Naive thymus-derived CD4-positive, alpha-beta T cell (primary cell): ENCODE measurements around the gene CBX5. TPM values are rescaled to one million over a fixed set of nuclear protein-coding genes. Genes with fewer than 3 reads are reported as not detected.

ENCODE experiments used
- ATAC-seq: fragments of 150-1000 bp; cut with Tn5 transposase; 2 replicates; pipeline ENCODE4 v1.10.0; 2021; ENCODE audit warnings: mild to moderate bottlenecking, moderate library complexity
- CTCF ChIA-PET: fragments of 350-600 bp; sonication (Branson Sonifier 250); formaldehyde crosslinking; loops from one replicate; lab custom pipeline; 2021; ENCODE audit warnings: antibody characterized with exemption; lab: Charles Lee
- POLR2A ChIA-PET: fragments of 350-600 bp; sonication (Branson Sonifier 250); formaldehyde crosslinking; loops from one replicate; lab custom pipeline; 2021; ENCODE audit warnings: antibody characterized with exemption, inconsistent platforms; lab: Charles Lee
- DNase-seq, 9 donors: peaks; one replicate each; pipeline versions ENCODE4 v3.0.0 to v3.0.0-alpha.2; 2020 to 2022; ENCODE audit warnings: mixed read lengths in 1 of 9
- H3K27ac ChIP-seq: one replicate; pipeline ENCODE4 v1.7.0; 2013; ENCODE audit warnings: mild to moderate bottlenecking, low read depth, low read length, moderate library complexity
- H3K27me3 ChIP-seq, 2 donors: one replicate each; pipeline ENCODE4 v1.7.0; 2013; ENCODE audit warnings: low read length in 2 of 2, mild to moderate bottlenecking in 2 of 2, moderate library complexity in 2 of 2; ENCODE audit not compliant: control insufficient read depth in 2 of 2, insufficient read depth in 2 of 2
- H3K36me3 ChIP-seq, 3 experiments: 1 replicate in 2 of 3; 2 replicates in 1 of 3; pipeline ENCODE4 v1.7.0; 2013; ENCODE audit warnings: low read length in 3 of 3, mild to moderate bottlenecking in 3 of 3, moderate library complexity in 1 of 3; ENCODE audit not compliant: insufficient read depth in 3 of 3, control insufficient read depth in 2 of 3
- H3K4me1 ChIP-seq, 2 donors: one replicate each; pipeline ENCODE4 v1.7.0; 2013; ENCODE audit warnings: low read length in 2 of 2, mild to moderate bottlenecking in 2 of 2, moderate library complexity in 1 of 2; ENCODE audit not compliant: control insufficient read depth in 2 of 2, insufficient read depth in 2 of 2
- H3K4me3 ChIP-seq: 2 replicates; pipeline ENCODE4 v1.7.0; 2013; ENCODE audit warnings: mild to moderate bottlenecking, low read length
- H3K9me3 ChIP-seq, 3 experiments: 1 replicate in 2 of 3; 2 replicates in 1 of 3; pipeline ENCODE4 v1.7.0; 2013; ENCODE audit warnings: low read length in 3 of 3; ENCODE audit not compliant: control insufficient read depth in 2 of 3
- H3K27ac Mint-ChIP-seq, 9 donors: one replicate each; pipeline ENCODE4 v1.8.0; 2020 to 2022; ENCODE audit warnings: mixed read lengths in 9 of 9, mild to moderate bottlenecking in 8 of 9, moderate library complexity in 5 of 9, inconsistent platforms in 2 of 9
- H3K27me3 Mint-ChIP-seq, 5 donors: one replicate each; pipeline ENCODE4 v1.8.0; 2021 to 2022; ENCODE audit warnings: mixed read lengths in 5 of 5, mild to moderate bottlenecking in 1 of 5
- H3K36me3 Mint-ChIP-seq, 5 donors: one replicate each; pipeline ENCODE4 v1.8.0; 2020 to 2022; ENCODE audit warnings: mixed read lengths in 5 of 5, mild to moderate bottlenecking in 3 of 5, inconsistent platforms in 1 of 5
- H3K4me1 Mint-ChIP-seq, 7 donors: one replicate each; pipeline ENCODE4 v1.8.0; 2020 to 2022; ENCODE audit warnings: mixed read lengths in 7 of 7, mild to moderate bottlenecking in 3 of 7, inconsistent platforms in 1 of 7
- H3K4me3 Mint-ChIP-seq, 10 donors: one replicate each; pipeline ENCODE4 v1.8.0; 2020 to 2022; ENCODE audit warnings: mild to moderate bottlenecking in 10 of 10, mixed read lengths in 10 of 10, moderate library complexity in 6 of 10, inconsistent platforms in 2 of 10
- H3K9me3 Mint-ChIP-seq, 11 donors: one replicate each; pipeline ENCODE4 v1.8.0; 2020 to 2022; ENCODE audit warnings: mixed read lengths in 11 of 11, mild to moderate bottlenecking in 4 of 11, inconsistent platforms in 1 of 11, moderate library complexity in 1 of 11
- intact Hi-C, 2 donors: fragments of 100-400 bp; cut with micrococcal nuclease; formaldehyde crosslinking; loops; one replicate each; pipeline ENCODE4 v1.15.1; 2023
- polyA plus RNA-seq, 2 donors: library from polyadenylated mRNA; unstranded; fragments of 300-500 nt; fragmentation: Illumina TruSeq; gene quantifications; one replicate each; pipeline ENCODE4 v1.2.3, GENCODE V29; 2021
- total RNA-seq, 6 experiments: library from RNA in 5 of 6; stranded (reverse) in 5 of 6; gene quantifications; 1 replicate in 5 of 6; 2 replicates in 1 of 6; pipeline ENCODE4 v1.2.3 and lab custom pipeline; 2021 to 2026

Gene CBX5
- total and polyA plus RNA-seq, 7 experiments from 2014 or later = 28.2 to 133 (median 51.9) TPM

DNA sequence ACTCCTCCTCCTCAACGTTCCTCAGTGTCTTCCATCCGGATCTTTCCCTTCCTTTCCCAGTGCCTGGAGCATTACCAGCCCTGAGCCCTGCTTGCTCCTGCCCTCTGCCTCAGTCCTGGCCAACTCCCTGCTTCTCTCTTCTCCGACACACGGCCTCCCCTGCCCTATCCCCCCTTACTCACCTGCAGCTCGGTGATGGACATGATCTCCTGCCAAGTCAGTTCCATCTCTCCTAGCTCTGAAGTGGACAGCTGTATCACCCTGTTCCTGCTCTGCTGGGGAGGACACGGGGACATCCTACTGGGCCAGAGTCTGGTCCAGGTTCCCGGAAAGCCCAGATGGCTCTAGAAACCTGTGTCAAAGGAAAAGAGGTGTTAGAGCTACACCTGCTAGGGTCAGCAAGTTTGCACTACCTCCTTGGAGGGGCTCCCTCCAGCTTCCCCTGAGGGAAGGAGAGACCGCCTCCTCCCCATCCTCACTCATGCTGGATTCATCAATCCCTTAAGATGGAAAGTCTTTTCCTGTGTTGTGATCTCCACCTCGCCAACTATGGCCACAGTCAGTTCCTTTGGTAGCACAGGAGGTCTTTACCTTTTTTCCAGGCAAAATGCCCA lies 15.1 kb upstream of the CBX5 start:
- no peaks in the 10 kb centered on the region for H3K9me3 ChIP-seq
- Mint-ChIP-seq H3K27me3 (peaks cover 7 to 27% (median 12%) of the 10 kb centered on the region in 5 donors), H3K36me3 (no peaks in the 10 kb centered on the region), H3K4me1 (peaks cover 5 to 24% (median 6%) of the 10 kb centered on the region in 7 donors), H3K9me3 (no peaks in the 10 kb centered on the region), H3K27ac (no peak overlapping the region), H3K4me3 (no peak overlapping the region)
- no peaks in the 10 kb centered on the region for H3K36me3 ChIP-seq
- no peaks in the 10 kb centered on the region for H3K4me1 ChIP-seq
- ATAC-seq (no peak), DNase-seq (no peak)
- H3K27ac ChIP-seq = no peak overlapping the region
- H3K27me3 ChIP-seq = peaks cover 0 to 6% of the 10 kb centered on the region in 2 donors
- CTCF ChIA-PET = interaction anchor here (0.7 to 6.1 kb wide), 8 partner anchors 9 to 80 kb away, joined by 3 to 41 read pairs (median 8); no protein-coding TSS in a partner anchor
- intact Hi-C loops = loop anchor here (1.0 to 5.0 kb wide), 5 partner anchors 29 to 142 kb away; no protein-coding TSS in a partner anchor
- POLR2A ChIA-PET = interaction anchor here (1.0 to 6.6 kb wide), 3 partner anchors 8 to 61 kb away, joined by 3 to 59 read pairs (median 5); partner anchors contain the start of genes CBX5 and HNRNPA1
- no peak overlapping the region for H3K4me3 ChIP-seq

DNA sequence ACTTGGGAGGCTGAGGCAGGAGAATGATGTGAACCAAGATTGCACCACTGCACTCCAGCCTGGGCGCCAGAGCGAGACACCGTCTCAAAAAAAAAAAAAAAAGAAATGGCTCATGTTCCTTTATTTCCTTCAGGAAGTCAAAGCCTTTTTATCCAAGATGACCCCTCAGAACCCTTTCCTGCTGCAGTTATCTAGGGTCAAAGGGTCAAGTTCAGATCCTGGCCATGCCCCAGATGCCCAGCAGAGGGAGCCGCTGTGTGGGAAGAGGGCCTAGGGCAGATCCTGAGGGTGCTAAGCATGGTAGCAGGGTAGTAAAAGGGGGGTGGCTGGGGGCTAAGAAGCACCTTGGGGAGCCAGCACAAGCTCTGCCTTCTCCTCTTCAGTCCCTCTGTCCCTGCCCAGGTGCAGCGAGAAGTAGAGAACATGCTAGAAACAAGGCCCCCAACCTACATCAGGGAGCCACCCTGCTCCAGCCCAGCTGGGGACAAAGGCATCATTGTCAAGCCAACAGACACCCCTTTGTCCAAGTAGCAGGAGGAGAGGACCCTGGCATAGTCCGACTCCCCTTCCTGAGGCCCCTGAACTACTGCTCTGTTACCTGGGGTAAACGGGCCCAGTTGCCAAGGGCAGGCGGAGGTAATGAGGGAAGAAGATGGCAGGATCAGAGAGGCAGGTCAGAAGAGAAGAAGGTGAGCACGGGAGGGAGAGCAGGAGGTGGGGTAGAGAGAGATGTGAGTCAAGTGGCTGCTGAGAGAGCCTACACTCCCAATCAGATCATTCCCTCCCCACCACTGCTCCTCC lies 14.4 kb upstream of the CBX5 start:
- H3K27me3 ChIP-seq = no peaks in the 10 kb centered on the region
- DNase-seq (peak in 8 of 9 donors; percentile 22 to 70 (median 44)), ATAC-seq (peak; percentile 76)
- H3K27me3 Mint-ChIP-seq = peaks cover 0 to 20% (median 5%) of the 10 kb centered on the region in 5 donors
- H3K4me1 Mint-ChIP-seq = peaks cover 5 to 22% (median 6%) of the 10 kb centered on the region in 7 donors
- no peaks in the 10 kb centered on the region for H3K36me3 Mint-ChIP-seq
- peaks cover 0 to under 1% (median 0%) of the 10 kb centered on the region in 3 experiments for H3K36me3 ChIP-seq
- H3K27ac Mint-ChIP-seq = no peak overlapping the region
- no peak overlapping the region for H3K4me3 Mint-ChIP-seq
- intact Hi-C loops = loop anchor here (1.0 to 5.0 kb wide), 5 partner anchors 30 to 143 kb away; no protein-coding TSS in a partner anchor
- no peak overlapping the region for H3K27ac ChIP-seq
- no peak overlapping the region for H3K4me3 ChIP-seq
- H3K9me3 ChIP-seq = no peaks in the 10 kb centered on the region
- ChIA-PET CTCF (interaction anchor here (0.7 to 6.1 kb wide), 16 partner anchors 10 to 158 kb away, joined by 3 to 41 read pairs (median 5); partner anchors contain the start of genes CBX5, COPZ1 and HNRNPA1), POLR2A (interaction anchor here (1.0 to 6.6 kb wide), 5 partner anchors 8 to 61 kb away, joined by 3 to 59 read pairs (median 7); partner anchors contain the start of genes CBX5 and HNRNPA1)
- H3K9me3 Mint-ChIP-seq = no peaks in the 10 kb centered on the region
- no peaks in the 10 kb centered on the region for H3K4me1 ChIP-seq

DNA sequence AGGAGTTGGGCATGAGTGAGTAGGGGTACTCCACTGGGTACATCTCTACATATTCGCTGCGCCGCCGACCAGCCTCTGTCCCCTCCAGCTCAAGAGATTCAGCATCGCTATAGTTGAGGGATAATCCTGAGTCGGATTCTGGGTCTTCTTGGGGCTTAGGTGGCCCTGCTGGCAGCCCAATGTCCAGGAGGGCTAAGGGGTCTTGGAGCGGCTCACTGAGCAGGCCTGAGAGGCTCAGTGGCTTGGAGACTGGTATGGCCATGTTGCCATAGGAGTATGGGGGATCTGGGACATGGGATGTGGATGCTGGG lies 13.0 kb upstream of the CBX5 start:
- no peaks in the 10 kb centered on the region for H3K27me3 ChIP-seq
- no peaks in the 10 kb centered on the region for H3K9me3 Mint-ChIP-seq
- ChIA-PET POLR2A (interaction anchor here (1.2 to 6.6 kb wide), 6 partner anchors 9 to 70 kb away, joined by 3 to 59 read pairs (median 8); partner anchors contain the start of genes CBX5 and HNRNPA1), CTCF (interaction anchor here (0.6 to 6.1 kb wide), 14 partner anchors 13 to 159 kb away, joined by 3 to 41 read pairs (median 6); partner anchors contain the start of genes CBX5 and HNRNPA1)
- H3K36me3 Mint-ChIP-seq = peaks cover 0 to 4% (median 0%) of the 10 kb centered on the region in 5 donors
- intact Hi-C loops = loop anchor here in 1 of 2 donors (5.0 kb wide), 1 partner anchor 144 kb away; no protein-coding TSS in a partner anchor
- peaks cover 3 to 15% (median 3%) of the 10 kb centered on the region in 7 donors for H3K4me1 Mint-ChIP-seq
- H3K36me3 ChIP-seq = peaks cover 3 to 15% (median 5%) of the 10 kb centered on the region in 3 experiments
- H3K4me3 ChIP-seq = no peak overlapping the region
- ATAC-seq (no peak), DNase-seq (no peak)
- H3K27ac Mint-ChIP-seq = peak overlapping the region in 1 of 9 donors; percentile 58
- H3K27me3 Mint-ChIP-seq = peaks cover 0 to 6% (median 0%) of the 10 kb centered on the region in 5 donors
- H3K9me3 ChIP-seq = no peaks in the 10 kb centered on the region
- no peak overlapping the region for H3K4me3 Mint-ChIP-seq
- H3K27ac ChIP-seq = no peak overlapping the region
- no peaks in the 10 kb centered on the region for H3K4me1 ChIP-seq

DNA sequence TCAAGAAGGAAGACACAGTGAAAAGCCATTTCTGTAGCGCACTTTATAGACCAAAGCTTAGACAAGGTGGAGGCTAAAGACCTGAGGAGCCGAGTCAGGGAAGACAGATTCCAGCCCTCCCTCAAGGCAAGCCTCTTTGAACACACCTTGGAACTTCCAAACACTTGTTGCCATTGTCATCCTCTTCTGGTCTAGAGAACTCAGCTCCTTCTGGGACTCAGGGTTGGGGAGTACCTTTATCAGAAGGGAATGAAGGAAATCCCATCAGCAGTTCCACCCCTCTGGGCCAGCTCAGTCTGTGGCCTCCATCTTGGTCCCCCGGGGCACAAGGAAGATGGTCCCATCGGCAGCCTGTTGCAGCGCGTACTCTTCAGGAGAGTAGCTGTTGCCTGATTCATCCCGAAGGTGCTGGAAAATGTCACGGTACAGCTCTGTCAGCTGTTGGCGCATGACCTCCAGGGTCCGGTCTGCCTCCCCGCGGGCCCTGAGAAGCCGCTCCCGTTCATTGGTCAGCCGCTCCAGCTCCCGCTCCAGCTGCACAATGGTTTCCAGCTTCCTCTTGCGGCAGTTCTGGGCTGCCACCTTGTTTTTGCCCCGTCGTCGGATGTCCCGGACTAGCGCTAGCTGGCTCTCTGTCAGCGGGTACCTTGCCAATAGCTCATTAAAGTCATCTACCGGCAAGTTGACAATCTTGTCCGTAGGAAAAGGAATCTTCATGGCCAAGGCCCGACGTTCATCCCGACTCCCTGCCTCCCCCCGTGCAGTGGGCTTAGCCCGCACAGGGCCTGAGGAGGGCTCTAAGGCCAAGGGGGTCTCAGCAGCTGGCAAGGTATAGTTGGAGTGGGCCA lies 12.4 kb upstream of the CBX5 start:
- Histone ChIP-seq H3K27me3 (no peaks in the 10 kb centered on the region), H3K4me1 (no peaks in the 10 kb centered on the region), H3K36me3 (peaks cover 7 to 21% (median 8%) of the 10 kb centered on the region in 3 experiments), H3K9me3 (no peaks in the 10 kb centered on the region), H3K4me3 (no peak overlapping the region), H3K27ac (no peak overlapping the region)
- POLR2A ChIA-PET = interaction anchor here (0.8 to 6.6 kb wide), 7 partner anchors 8 to 71 kb away, joined by 3 to 59 read pairs (median 7); partner anchors contain the start of genes CBX5 and HNRNPA1
- Mint-ChIP-seq H3K4me3 (no peak overlapping the region), H3K9me3 (no peaks in the 10 kb centered on the region), H3K27ac (no peak overlapping the region), H3K27me3 (peaks cover 0 to 3% (median 0%) of the 10 kb centered on the region in 5 donors), H3K36me3 (peaks cover 0 to 9% (median 2%) of the 10 kb centered on the region in 5 donors), H3K4me1 (peaks cover 0 to 12% (median under 1%) of the 10 kb centered on the region in 7 donors)
- intact Hi-C loops = loop anchor here in 1 of 2 donors (5.0 kb wide), 1 partner anchor 145 kb away; no protein-coding TSS in a partner anchor
- CTCF ChIA-PET = interaction anchor here (0.7 to 6.1 kb wide), 14 partner anchors 9 to 147 kb away, joined by 3 to 41 read pairs (median 5); partner anchors contain the start of genes CBX5 and HNRNPA1
- ATAC-seq (no peak), DNase-seq (no peak)

DNA sequence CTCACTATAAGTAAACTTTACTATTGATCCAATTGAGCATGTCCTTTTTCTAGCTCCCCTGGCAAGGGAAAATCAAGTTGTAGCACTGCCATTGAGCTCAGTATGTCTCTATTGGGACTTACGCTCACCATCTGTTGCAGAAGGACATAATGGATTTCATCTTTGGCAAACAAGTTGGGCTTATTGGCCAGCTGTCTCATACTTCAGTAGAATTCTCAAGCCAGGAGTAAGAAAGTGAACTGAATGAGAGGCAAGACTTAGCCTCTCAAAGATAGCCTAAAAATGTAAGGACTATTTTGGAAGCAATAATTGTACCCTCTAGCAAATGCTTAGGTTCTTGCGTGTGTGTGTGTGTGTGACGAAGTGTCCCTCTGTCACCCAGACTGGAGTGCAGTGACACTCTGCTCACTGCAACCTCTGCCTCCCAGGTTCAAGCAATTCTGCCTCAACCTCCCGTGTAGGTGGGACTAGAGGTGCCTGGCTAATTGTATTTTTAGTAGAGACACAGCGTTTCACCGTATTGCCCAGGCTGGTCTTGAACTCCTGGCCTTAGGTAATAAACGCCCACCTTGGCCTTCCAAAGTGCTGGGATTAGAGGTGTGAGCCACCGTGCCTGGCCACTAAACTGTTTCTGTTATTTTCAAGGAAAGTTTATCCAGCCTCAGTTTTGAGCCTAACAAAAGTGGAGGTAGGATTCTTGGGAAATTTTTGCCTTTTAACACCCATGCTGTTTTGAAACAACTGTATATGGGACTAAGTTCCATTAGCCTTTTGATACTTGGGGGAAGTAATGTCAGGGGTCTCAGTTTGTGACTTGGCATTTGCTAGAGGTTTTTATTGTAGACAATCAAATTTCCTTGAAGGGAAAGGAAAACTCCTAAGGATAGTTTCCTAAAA lies 7.6 kb upstream of the CBX5 start:
- CTCF ChIA-PET = no interaction called here
- Histone ChIP-seq H3K9me3 (no peaks in the 10 kb centered on the region), H3K27ac (no peak overlapping the region), H3K4me3 (no peak overlapping the region), H3K4me1 (peaks cover 30 to 32% of the 10 kb centered on the region in 2 donors), H3K36me3 (peaks cover 26 to 64% (median 40%) of the 10 kb centered on the region in 3 experiments), H3K27me3 (no peaks in the 10 kb centered on the region)
- peak overlapping the region in 4 of 9 donors; percentile 4 to 66 (median 20) for H3K27ac Mint-ChIP-seq
- peaks cover 0 to 48% (median 33%) of the 10 kb centered on the region in 7 donors for H3K4me1 Mint-ChIP-seq
- DNase-seq = no peak
- H3K36me3 Mint-ChIP-seq = peaks cover 12 to 37% (median 29%) of the 10 kb centered on the region in 5 donors
- H3K27me3 Mint-ChIP-seq = no peaks in the 10 kb centered on the region
- peaks cover 0 to 2% (median 0%) of the 10 kb centered on the region in 11 donors for H3K9me3 Mint-ChIP-seq
- POLR2A ChIA-PET = interaction anchor here (0.6 to 1.9 kb wide), 5 partner anchors 8 to 78 kb away, joined by 4 to 10 read pairs (median 5); no protein-coding TSS in a partner anchor
- no peak for ATAC-seq
- intact Hi-C loops = no loop called here
- peak overlapping the region in 1 of 10 donors; percentile 20 for H3K4me3 Mint-ChIP-seq
